Stimulated activated CD4-positive, alpha-beta T cell treated with anti-CD3 and anti-CD28 coated beads, Interleukin-1b, Interleukin-23, amount 100 ng/mL, for 4 hours (primary cell): ENCODE results near the gene PTPRT.

Source experiments
- DNase-seq, 2 donors: peaks; one replicate each; pipeline ENCODE4 v3.0.0-alpha.2; 2020; ENCODE audit warnings: low read depth in 2 of 2

The PTPRT gene

GRCh38 chr20:42974347-42974746 lies 215.4 kb downstream of the PTPRT start:
- no peak for DNase-seq

GRCh38 chr20:42972591-42972990 lies 217.1 kb downstream of the PTPRT start:
- no peak for DNase-seq

- DNase-seq = no peak
Measured at GRCh38 chr20:42968746-42969145, 221.0 kb downstream of the PTPRT start.

- no peak for DNase-seq
Measured at GRCh38 chr20:42963796-42964195, 225.9 kb downstream of the PTPRT start.

- no peak for DNase-seq
Measured at GRCh38 chr20:42961771-42962170, 227.9 kb downstream of the PTPRT start.

GRCh38 chr20:42959996-42960395 lies 229.7 kb downstream of the PTPRT start:
- no peak for DNase-seq

GRCh38 chr20:42958367-42959069 lies 231.2 kb downstream of the PTPRT start:
- no peak for DNase-seq

- no peak for DNase-seq
Measured at GRCh38 chr20:42957704-42958095, 232.0 kb downstream of the PTPRT start.

GRCh38 chr20:42957018-42957703 lies 232.5 kb downstream of the PTPRT start:
- DNase-seq = no peak

GRCh38 chr20:42955713-42956112 lies 234.0 kb downstream of the PTPRT start:
- DNase-seq = no peak

GRCh38 chr20:42954951-42955350 lies 234.8 kb downstream of the PTPRT start:
- DNase-seq = no peak

GRCh38 chr20:42949950-42950349 lies 239.8 kb downstream of the PTPRT start:
- no peak for DNase-seq

- DNase-seq = no peak
Measured at GRCh38 chr20:42945234-42945994, 244.3 kb downstream of the PTPRT start.

- no peak for DNase-seq
Measured at GRCh38 chr20:42941629-42942028, 248.1 kb downstream of the PTPRT start.

GRCh38 chr20:42938441-42939205 lies 251.1 kb downstream of the PTPRT start:
- DNase-seq = no peak

- DNase-seq = no peak
Measured at GRCh38 chr20:42936482-42936881, 253.2 kb downstream of the PTPRT start.

- DNase-seq = no peak
Measured at GRCh38 chr20:42924215-42924614, 265.5 kb downstream of the PTPRT start.

GRCh38 chr20:42923348-42923918 lies 266.3 kb downstream of the PTPRT start:
- no peak for DNase-seq

- DNase-seq = no peak
Measured at GRCh38 chr20:42920776-42921175, 268.9 kb downstream of the PTPRT start.

GRCh38 chr20:42919316-42919715 lies 270.4 kb downstream of the PTPRT start:
- DNase-seq = no peak

GRCh38 chr20:42915081-42915480 lies 274.6 kb downstream of the PTPRT start:
- DNase-seq = no peak

GRCh38 chr20:42914302-42914701 lies 275.4 kb downstream of the PTPRT start:
- DNase-seq = no peak
